Measurements from ENCODE around the gene BCL11B.

BCL11B gene

GRCh38 chr14:99159341-99160340 lies 112.4 kb downstream of the BCL11B start:
- H3K4me3 ChIP-seq (replicated peaks; ENCODE audit: low read depth, low read length) = no peak overlapping the region
- no peak for TF ChIP-seq CTCF (IDR thresholded peaks at IDR 0.05; ENCODE audit: low read length, missing control alignments)
- DNase-seq (ENCODE audit: low read depth) = no peak

GRCh38 chr14:99158646-99159165 lies 113.3 kb downstream of the BCL11B start:
- no peak for TF ChIP-seq CTCF (IDR thresholded peaks at IDR 0.05; ENCODE audit: low read length, missing control alignments)

GRCh38 chr14:99158150-99158549 lies 113.8 kb downstream of the BCL11B start:
- no peak for DNase-seq (ENCODE audit: low read depth)
- TF ChIP-seq CTCF (IDR thresholded peaks at IDR 0.05; ENCODE audit: low read length, missing control alignments) = no peak
- no peak overlapping the region for H3K4me3 ChIP-seq (replicated peaks; ENCODE audit: low read depth, low read length)

More at GRCh38 chr14:99158646-99159165, 113.3 kb downstream of the BCL11B start:
- H3K4me3 ChIP-seq (replicated peaks; ENCODE audit: low read depth, low read length) = no peak overlapping the region
- DNase-seq (ENCODE audit: low read depth) = no peak

GRCh38 chr14:99157676-99158075 lies 114.3 kb downstream of the BCL11B start:
- no peak overlapping the region for H3K4me3 ChIP-seq (replicated peaks; ENCODE audit: low read depth, low read length)
- no peak for TF ChIP-seq CTCF (IDR thresholded peaks at IDR 0.05; ENCODE audit: low read length, missing control alignments)
- DNase-seq (ENCODE audit: low read depth) = no peak

GRCh38 chr14:99157246-99157645 lies 114.8 kb downstream of the BCL11B start:
- H3K4me3 ChIP-seq (replicated peaks; ENCODE audit: low read depth, low read length) = no peak overlapping the region
- no peak for DNase-seq (ENCODE audit: low read depth)
- TF ChIP-seq CTCF (IDR thresholded peaks at IDR 0.05; ENCODE audit: low read length, missing control alignments) = no peak

DNA sequence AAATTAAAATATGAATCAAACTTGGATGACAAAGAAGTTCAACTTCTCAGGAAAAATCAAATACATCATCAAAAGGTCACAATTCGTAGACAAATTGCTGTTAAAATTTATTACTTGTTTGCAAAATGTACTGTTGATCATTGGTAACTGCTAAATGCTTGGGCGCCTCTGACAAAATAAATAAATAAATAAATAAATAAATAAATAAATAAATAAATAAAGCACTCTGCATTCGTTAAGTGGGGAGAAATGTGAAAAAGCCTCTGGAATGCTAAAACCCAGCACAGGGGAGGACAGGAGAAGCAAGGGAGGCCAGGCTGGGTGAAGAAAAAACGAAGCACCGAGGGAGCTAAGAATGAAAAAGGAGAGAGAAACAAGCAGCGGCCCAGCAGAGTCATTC lies 115.2 kb downstream of the BCL11B start:
- DNase-seq (ENCODE audit: low read depth) = no peak
- no peak overlapping the region for H3K4me3 ChIP-seq (replicated peaks; ENCODE audit: low read depth, low read length)

More for the DNA sequence above, 115.2 kb downstream of the BCL11B start:
- no peak for TF ChIP-seq CTCF (IDR thresholded peaks at IDR 0.05; ENCODE audit: low read length, missing control alignments)
